ENCODE results near the gene IDH3G. TPM values are rescaled to one million over a fixed set of nuclear protein-coding genes. Genes with fewer than 3 reads are reported as not detected.
A peak's percentile ranks its signal among the peaks of the same experiment; 100 is the strongest.

The IDH3G gene
- total and polyA plus RNA-seq, 8 donors = 15.8 to 48.4 (median 25.1) TPM

- peak in 3 of 6 donors; percentile 16 to 57 (median 54) for DNase-seq
- Histone ChIP-seq H3K4me3 (no peak overlapping the region), H3K27ac (no peak overlapping the region), H3K4me1 (no peaks in the 10 kb centered on the region), H3K27me3 (no peaks in the 10 kb centered on the region), H3K36me3 (no peaks in the 10 kb centered on the region), H3K9me3 (no peaks in the 10 kb centered on the region)
- TF ChIP-seq, protein P1, sequence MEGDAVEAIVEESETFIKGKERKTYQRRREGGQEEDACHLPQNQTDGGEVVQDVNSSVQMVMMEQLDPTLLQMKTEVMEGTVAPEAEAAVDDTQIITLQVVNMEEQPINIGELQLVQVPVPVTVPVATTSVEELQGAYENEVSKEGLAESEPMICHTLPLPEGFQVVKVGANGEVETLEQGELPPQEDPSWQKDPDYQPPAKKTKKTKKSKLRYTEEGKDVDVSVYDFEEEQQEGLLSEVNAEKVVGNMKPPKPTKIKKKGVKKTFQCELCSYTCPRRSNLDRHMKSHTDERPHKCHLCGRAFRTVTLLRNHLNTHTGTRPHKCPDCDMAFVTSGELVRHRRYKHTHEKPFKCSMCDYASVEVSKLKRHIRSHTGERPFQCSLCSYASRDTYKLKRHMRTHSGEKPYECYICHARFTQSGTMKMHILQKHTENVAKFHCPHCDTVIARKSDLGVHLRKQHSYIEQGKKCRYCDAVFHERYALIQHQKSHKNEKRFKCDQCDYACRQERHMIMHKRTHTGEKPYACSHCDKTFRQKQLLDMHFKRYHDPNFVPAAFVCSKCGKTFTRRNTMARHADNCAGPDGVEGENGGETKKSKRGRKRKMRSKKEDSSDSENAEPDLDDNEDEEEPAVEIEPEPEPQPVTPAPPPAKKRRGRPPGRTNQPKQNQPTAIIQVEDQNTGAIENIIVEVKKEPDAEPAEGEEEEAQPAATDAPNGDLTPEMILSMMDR (IDR thresholded peaks at IDR 0.05) = no peak
- 62 to 75% methylated on average over 17 of the region's 17 CpGs for WGBS, 2 donors
- FAIRE-seq = no peak
- ATAC-seq = no peak
- intact Hi-C loops (cut with DNase I) = loop anchor here in 1 of 3 donors (10.0 kb wide), 1 partner anchor 177 kb away; no protein-coding TSS in a partner anchor
Measured at GRCh38 chrX:153778181-153778580, 16.0 kb downstream of the IDH3G start.

- Histone ChIP-seq H3K9me3 (no peaks in the 10 kb centered on the region), H3K4me3 (no peak overlapping the region), H3K36me3 (no peaks in the 10 kb centered on the region), H3K27me3 (no peaks in the 10 kb centered on the region), H3K4me1 (no peaks in the 10 kb centered on the region), H3K27ac (no peak overlapping the region)
- WGBS, 2 donors = 76 to 88% methylated on average over 34 of the region's 34 CpGs
- FAIRE-seq (no peak), ATAC-seq (no peak), DNase-seq (peak in 3 of 6 donors; percentile 18 to 72 (median 41))
- intact Hi-C loops (cut with DNase I) = loop anchor here in 1 of 3 donors (10.0 kb wide), 1 partner anchor 177 kb away; no protein-coding TSS in a partner anchor
- TF ChIP-seq, protein P1 (IDR thresholded peaks at IDR 0.05) = no peak
Measured at GRCh38 chrX:153777261-153778090, 16.7 kb downstream of the IDH3G start.

- H3K4me1 ChIP-seq = no peaks in the 10 kb centered on the region
- no peak overlapping the region for H3K27ac ChIP-seq
- FAIRE-seq (no peak), DNase-seq (peak in 1 of 6 donors; percentile 46), ATAC-seq (no peak)
- no peaks in the 10 kb centered on the region for H3K9me3 ChIP-seq
- H3K4me3 ChIP-seq = no peak overlapping the region
- no peaks in the 10 kb centered on the region for H3K36me3 ChIP-seq
- H3K27me3 ChIP-seq = no peaks in the 10 kb centered on the region
- WGBS, 2 donors = 85 to 88% methylated on average over 5 to 10 of the region's 22 CpGs
- intact Hi-C loops (cut with DNase I) = loop anchor here in 1 of 3 donors (10.0 kb wide), 1 partner anchor 178 kb away; no protein-coding TSS in a partner anchor
- TF ChIP-seq, protein P1 (IDR thresholded peaks at IDR 0.05) = no peak
Measured at GRCh38 chrX:153776611-153777045, 17.5 kb downstream of the IDH3G start.

DNA sequence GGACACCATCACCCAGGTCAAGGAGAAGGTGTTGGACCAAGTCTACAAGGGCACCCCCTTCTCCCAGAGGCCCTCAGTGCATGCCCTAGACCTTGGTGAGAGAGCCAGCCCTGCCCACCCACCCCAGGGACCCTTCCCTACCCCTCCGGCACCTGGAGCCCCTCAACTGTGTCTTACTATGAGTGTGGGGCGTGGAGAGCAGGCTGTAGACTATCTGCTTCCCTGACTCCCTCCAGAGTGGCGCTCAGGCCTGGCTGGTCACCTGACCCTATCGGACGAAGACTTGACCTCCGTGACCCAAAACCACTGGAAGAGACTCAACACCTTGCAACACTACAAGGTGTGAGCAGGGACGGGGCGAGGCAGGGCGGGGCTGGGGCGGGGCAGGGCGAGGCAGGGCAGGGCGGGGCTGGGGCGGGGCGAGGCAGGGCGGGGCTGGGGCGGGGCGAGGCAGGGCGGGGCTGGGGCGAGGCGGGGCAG is 18.0 kb downstream of the IDH3G start:
- intact Hi-C loops (cut with DNase I) = loop anchor here in 1 of 3 donors (10.0 kb wide), 1 partner anchor 179 kb away; no protein-coding TSS in a partner anchor
- TF ChIP-seq, protein P1 (IDR thresholded peaks at IDR 0.05) = no peak
- no peaks in the 10 kb centered on the region for H3K4me1 ChIP-seq
- no peak for FAIRE-seq
- DNase-seq = peak in 2 of 6 donors; percentile 8 to 36
- no peaks in the 10 kb centered on the region for H3K27me3 ChIP-seq
- H3K4me3 ChIP-seq = no peak overlapping the region
- no peak overlapping the region for H3K27ac ChIP-seq
- WGBS, 2 donors = 75 to 87% methylated on average over 10 to 12 of the region's 20 CpGs
- ATAC-seq = no peak
- H3K36me3 ChIP-seq = no peaks in the 10 kb centered on the region
- H3K9me3 ChIP-seq = no peaks in the 10 kb centered on the region

All from pancreas (tissue), 10 donors.